LNCAP (cell line): ENCODE data around the gene STMP1.

Experiments used
- TF ChIP-seq, protein P1 (sequence below): fragments of 450-650 bp; IDR thresholded peaks from 2 replicates; pipeline ENCODE4 v1.5.1; 2017; ENCODE audit warnings: mild to moderate bottlenecking

Gene STMP1

DNA sequence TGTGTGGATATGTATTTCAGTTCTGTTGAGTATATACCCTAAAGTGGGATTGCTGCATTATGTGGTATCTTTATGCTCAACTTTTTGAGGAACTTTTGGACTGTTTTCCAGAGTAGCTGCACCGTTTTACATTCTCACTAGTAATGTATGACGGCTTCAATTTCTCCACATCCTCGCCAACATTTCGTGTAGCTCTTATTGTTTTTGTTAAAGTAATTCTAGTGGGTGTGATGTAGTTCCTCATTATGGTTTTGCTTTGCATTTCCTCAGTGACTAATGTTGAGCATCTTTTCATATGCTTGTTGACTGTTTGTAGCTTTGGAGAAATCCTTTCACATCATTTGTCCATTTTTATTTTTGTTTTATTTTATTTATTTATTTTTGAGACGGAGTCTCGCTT, 4.5 kb downstream of the STMP1 start:
- TF ChIP-seq, protein P1, sequence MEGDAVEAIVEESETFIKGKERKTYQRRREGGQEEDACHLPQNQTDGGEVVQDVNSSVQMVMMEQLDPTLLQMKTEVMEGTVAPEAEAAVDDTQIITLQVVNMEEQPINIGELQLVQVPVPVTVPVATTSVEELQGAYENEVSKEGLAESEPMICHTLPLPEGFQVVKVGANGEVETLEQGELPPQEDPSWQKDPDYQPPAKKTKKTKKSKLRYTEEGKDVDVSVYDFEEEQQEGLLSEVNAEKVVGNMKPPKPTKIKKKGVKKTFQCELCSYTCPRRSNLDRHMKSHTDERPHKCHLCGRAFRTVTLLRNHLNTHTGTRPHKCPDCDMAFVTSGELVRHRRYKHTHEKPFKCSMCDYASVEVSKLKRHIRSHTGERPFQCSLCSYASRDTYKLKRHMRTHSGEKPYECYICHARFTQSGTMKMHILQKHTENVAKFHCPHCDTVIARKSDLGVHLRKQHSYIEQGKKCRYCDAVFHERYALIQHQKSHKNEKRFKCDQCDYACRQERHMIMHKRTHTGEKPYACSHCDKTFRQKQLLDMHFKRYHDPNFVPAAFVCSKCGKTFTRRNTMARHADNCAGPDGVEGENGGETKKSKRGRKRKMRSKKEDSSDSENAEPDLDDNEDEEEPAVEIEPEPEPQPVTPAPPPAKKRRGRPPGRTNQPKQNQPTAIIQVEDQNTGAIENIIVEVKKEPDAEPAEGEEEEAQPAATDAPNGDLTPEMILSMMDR, result no peak

DNA sequence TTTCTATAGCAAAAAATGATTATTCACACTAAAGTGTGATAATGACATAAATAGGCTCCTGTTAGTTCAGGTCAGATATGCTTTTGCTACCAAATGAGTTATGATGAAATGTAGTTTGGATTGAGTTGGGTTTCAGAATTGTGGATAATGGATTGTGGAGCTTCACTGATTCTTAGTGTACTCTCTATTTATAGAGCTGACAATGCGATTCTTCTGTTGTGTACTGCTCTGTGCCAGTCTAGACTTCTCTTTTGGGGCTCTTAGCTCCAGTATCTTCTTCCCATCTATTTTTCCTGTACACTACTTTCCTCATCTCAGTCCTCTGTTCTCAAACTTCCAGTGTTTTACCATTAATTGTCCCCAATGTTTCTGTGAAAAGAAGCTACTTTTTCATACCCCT, 7.5 kb downstream of the STMP1 start:
- TF ChIP-seq, protein P1, result no peak

DNA sequence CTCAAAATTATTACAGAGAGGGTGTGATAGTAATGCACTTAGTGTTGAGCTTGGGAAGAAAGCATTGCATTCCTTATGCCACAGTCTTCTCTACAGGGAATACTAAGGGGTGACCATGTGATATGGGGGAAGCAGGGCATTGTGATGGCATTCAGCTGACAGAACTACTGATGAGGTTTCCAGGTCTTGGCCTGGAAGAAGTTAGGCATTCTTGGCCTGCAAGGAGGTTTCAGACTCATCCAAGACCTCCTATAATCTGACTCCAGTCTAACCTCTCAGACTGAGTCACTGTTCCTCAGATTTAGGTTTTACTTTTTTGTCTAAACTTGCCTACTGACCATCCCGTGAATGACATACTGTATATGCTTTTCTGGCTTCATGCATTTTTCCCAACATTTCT, 7.9 kb downstream of the STMP1 start:
- TF ChIP-seq, protein P1, result no peak

DNA sequence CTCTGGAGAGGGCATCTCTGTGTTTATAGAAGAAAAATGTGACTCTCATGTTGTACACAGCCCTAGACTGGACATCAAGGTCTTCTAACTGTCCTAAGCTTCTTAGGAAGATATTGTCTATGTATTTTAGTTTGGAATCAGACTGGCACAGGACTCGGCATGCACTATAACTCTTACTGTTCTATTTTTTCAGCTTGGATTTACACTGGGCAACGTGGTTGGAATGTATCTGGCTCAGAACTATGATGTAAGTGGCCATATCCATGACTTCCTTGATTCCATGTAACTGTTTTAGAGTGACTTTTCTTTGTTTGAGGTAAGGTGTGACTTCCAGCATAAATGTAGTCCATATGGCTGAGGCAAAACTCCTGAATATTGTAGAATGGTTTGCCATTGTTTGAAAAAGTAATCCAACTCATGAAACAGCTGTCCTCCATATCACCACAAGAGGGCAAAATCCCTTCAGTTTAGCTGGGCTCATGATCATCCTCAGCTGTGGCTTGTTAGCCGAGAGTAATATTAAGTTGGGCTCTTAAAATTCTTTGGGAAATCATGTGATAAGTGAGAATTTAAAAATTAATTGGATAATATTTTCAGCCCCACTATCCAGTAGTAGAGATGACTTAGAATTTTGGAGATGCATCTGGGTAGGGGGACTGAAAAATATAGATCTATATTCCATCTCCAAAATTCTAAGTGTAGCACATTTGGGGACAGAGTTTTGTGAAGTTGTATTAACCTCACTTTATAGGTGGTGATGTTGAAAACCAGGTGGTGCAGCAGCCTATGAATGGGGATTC, 10.4 kb downstream of the STMP1 start:
- TF ChIP-seq, protein P1, result peak; percentile 89

DNA sequence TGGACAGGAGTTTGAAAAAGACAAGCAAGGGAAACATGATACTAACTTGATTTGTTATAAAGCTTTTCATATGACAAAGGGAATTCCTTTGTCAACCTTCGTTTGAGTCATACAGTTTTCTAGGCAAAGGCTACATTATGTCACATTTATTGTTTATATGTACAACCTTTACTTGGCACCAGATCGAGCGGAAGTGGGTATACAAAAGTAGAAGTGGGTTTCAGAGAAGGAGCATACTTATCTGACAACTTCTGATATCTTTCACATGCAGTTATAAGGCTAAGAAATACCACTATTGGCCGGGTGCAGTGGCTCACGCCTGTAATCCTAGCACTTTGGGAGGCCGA, 11.0 kb downstream of the STMP1 start:
- TF ChIP-seq, protein P1, result no peak

DNA sequence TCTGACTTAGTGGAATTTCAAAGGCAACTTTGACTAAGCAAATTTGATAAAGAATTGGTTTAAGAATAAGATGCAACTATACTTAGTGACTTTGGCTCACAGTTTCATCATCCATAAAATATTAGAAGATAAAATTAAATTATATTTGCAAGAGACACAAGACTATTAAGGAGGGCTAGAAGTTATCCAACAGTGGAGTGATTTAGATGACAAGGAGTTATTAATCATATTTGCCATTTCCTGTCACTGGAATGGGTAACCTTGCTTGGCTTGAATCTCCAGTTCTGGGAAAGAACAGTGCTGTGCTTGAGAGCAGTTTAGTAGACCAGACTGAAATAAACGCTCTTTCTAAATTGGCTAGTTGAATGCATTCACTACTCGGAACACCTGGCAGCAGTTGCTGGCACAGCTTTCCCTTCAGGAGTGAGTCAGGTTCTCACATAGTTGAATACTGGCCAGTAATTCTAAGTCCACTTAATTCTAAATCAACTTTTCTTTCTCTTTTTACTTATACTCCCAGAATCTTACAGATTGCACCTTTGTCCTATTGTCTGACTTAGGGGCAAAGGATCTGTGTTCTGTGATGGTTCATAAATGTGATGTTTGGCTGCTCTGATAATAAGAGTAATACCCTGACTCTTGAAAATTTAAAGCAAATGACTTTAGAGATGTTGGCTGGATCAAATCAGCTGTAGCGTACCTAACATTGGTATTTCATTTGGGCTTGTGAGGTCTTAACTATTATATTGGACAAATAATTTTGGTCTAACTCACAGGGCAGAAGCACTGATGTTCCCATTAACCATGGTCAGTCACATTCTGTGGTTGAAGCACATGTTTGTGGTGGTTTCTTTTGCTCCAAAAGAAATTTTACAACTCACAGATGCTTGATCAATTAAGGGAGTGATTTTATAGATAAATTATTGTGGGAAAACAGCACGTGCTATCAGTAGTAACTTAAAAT, 16.6 kb downstream of the STMP1 start:
- TF ChIP-seq, protein P1, result no peak

DNA sequence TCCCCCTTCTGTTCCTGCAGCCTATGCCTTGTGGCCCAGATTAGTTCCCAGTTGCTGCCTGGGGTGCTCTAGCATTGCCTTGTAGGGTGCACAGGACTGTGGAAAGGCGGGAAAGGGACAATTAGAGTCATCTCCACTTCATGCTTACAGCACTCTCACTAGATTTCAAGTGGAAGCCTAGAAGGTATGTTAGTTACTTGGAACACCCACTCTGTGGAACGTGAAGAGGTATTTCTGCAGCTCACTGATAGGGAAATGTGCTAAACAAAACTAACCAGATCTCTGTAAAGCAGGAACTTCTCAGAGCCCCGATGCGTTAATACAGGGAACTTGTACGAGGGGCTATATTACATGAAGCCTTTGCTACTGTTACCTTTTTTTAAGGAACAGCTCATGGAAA, 19.4 kb downstream of the STMP1 start:
- TF ChIP-seq, protein P1, result no peak
